ENCODE measurements around the gene SP3. TPM values are rescaled to one million over a fixed set of nuclear protein-coding genes. Genes with fewer than 3 reads are reported as not detected.

SP3 gene
- total RNA-seq, 1 donor from 2014 or later: 210 TPM

GRCh38 chr2:173972636-173973035, 7.5 kb upstream of the SP3 start:
- no peaks in the 10 kb centered on the region for H3K9me3 ChIP-seq (ENCODE audit: low read depth)
- H3K36me3 ChIP-seq: no peaks in the 10 kb centered on the region
- H3K4me2 ChIP-seq: no peak overlapping the region
- no peaks in the 10 kb centered on the region for H3K4me1 Mint-ChIP-seq
- DNase-seq (ENCODE audit: low spot score): no peak
- peak overlapping the region; percentile 4 for H3K27ac Mint-ChIP-seq
- peaks cover 4% of the 10 kb centered on the region for H3K27me3 Mint-ChIP-seq (ENCODE audit: insufficient read depth, low read depth)
- no peaks in the 10 kb centered on the region for H3K9me3 Mint-ChIP-seq
- TF ChIP-seq EZH2phosphoT487 (IDR thresholded peaks at IDR 0.05) (no peak), CTCF (IDR thresholded peaks at IDR 0.05) (no peak), EZH2 (IDR thresholded peaks at IDR 0.05) (no peak)
- H3K4me1 ChIP-seq: no peaks in the 10 kb centered on the region
- no peaks in the 10 kb centered on the region for H3K27me3 ChIP-seq
- H3K9ac ChIP-seq: no peak overlapping the region
- H3K4me3 ChIP-seq: no peak overlapping the region
- H3F3A ChIP-seq (ENCODE audit: low read depth): no peaks in the 10 kb centered on the region
- no peak overlapping the region for H3K4me3 Mint-ChIP-seq
- H3K79me2 ChIP-seq (ENCODE audit: low read depth): peaks cover 6% of the 10 kb centered on the region
- no peak overlapping the region for H2AFZ ChIP-seq (replicated peaks)
- no peak overlapping the region for H3K27ac ChIP-seq
- no peaks in the 10 kb centered on the region for H4K20me1 ChIP-seq (ENCODE audit: low read depth)
- H3K36me3 Mint-ChIP-seq: no peaks in the 10 kb centered on the region

GRCh38 chr2:173972165-173972564, 7.0 kb upstream of the SP3 start:
- Histone ChIP-seq H3K9ac (no peak overlapping the region), H3K4me2 (no peak overlapping the region), H3K79me2 (ENCODE audit: low read depth) (peaks cover 11% of the 10 kb centered on the region), H3K27ac (no peak overlapping the region), H3K4me3 (no peak overlapping the region), H3K9me3 (ENCODE audit: low read depth) (no peaks in the 10 kb centered on the region), H4K20me1 (ENCODE audit: low read depth) (no peaks in the 10 kb centered on the region), H3F3A (ENCODE audit: low read depth) (no peaks in the 10 kb centered on the region), H3K27me3 (no peaks in the 10 kb centered on the region), H2AFZ (replicated peaks) (no peak overlapping the region), H3K4me1 (no peaks in the 10 kb centered on the region), H3K36me3 (no peaks in the 10 kb centered on the region)
- Mint-ChIP-seq H3K4me3 (no peak overlapping the region), H3K27me3 (ENCODE audit: insufficient read depth, low read depth) (peaks cover 4% of the 10 kb centered on the region), H3K4me1 (peaks cover under 1% of the 10 kb centered on the region), H3K27ac (no peak overlapping the region), H3K36me3 (no peaks in the 10 kb centered on the region), H3K9me3 (no peaks in the 10 kb centered on the region)
- TF ChIP-seq EZH2phosphoT487 (IDR thresholded peaks at IDR 0.05) (no peak), EZH2 (IDR thresholded peaks at IDR 0.05) (no peak), CTCF (IDR thresholded peaks at IDR 0.05) (no peak)
- DNase-seq (ENCODE audit: low spot score): no peak

GRCh38 chr2:173970516-173970924, 5.3 kb upstream of the SP3 start:
- TF ChIP-seq EZH2 (IDR thresholded peaks at IDR 0.05) (no peak), CTCF (IDR thresholded peaks at IDR 0.05) (no peak), EZH2phosphoT487 (IDR thresholded peaks at IDR 0.05) (no peak)
- no peak for DNase-seq (ENCODE audit: low spot score)
- Histone ChIP-seq H3K9ac (no peak overlapping the region), H3K4me2 (no peak overlapping the region), H3K9me3 (ENCODE audit: low read depth) (no peaks in the 10 kb centered on the region), H3K27ac (no peak overlapping the region), H4K20me1 (ENCODE audit: low read depth) (no peaks in the 10 kb centered on the region), H2AFZ (replicated peaks) (no peak overlapping the region), H3K4me1 (peaks cover 9% of the 10 kb centered on the region), H3K79me2 (ENCODE audit: low read depth) (peaks cover 25% of the 10 kb centered on the region), H3K27me3 (no peaks in the 10 kb centered on the region), H3F3A (ENCODE audit: low read depth) (peaks cover 9% of the 10 kb centered on the region), H3K36me3 (no peaks in the 10 kb centered on the region), H3K4me3 (no peak overlapping the region)
- H3K27ac Mint-ChIP-seq: no peak overlapping the region
- no peaks in the 10 kb centered on the region for H3K9me3 Mint-ChIP-seq
- H3K36me3 Mint-ChIP-seq: no peaks in the 10 kb centered on the region
- H3K4me3 Mint-ChIP-seq: no peak overlapping the region
- H3K27me3 Mint-ChIP-seq (ENCODE audit: insufficient read depth, low read depth): peaks cover 4% of the 10 kb centered on the region
- H3K4me1 Mint-ChIP-seq: peaks cover 15% of the 10 kb centered on the region
